LNCaP clone FGC (cell line): ENCODE results near the gene PIF1.

Source experiments
- DNase-seq: peaks from one replicate; pipeline ENCODE4 v3.0.0-alpha.2; 2011; ENCODE audit warnings: low read depth
- H3K4me3 ChIP-seq: 2 replicates; pipeline ENCODE4 v1.5.1; 2011; ENCODE audit warnings: mild to moderate bottlenecking, low read depth, low read length, control low read depth
- TF ChIP-seq, protein P1 (sequence below): IDR thresholded peaks from 2 replicates; pipeline ENCODE4 v1.5.1; 2012; ENCODE audit warnings: mild to moderate bottlenecking; ENCODE audit not compliant: control insufficient read depth, insufficient read depth; ENCODE audit errors: extremely low read depth

PIF1 gene

GRCh38 chr15:64781299-64781698 lies 44.1 kb downstream of the PIF1 start:
- TF ChIP-seq, protein P1, sequence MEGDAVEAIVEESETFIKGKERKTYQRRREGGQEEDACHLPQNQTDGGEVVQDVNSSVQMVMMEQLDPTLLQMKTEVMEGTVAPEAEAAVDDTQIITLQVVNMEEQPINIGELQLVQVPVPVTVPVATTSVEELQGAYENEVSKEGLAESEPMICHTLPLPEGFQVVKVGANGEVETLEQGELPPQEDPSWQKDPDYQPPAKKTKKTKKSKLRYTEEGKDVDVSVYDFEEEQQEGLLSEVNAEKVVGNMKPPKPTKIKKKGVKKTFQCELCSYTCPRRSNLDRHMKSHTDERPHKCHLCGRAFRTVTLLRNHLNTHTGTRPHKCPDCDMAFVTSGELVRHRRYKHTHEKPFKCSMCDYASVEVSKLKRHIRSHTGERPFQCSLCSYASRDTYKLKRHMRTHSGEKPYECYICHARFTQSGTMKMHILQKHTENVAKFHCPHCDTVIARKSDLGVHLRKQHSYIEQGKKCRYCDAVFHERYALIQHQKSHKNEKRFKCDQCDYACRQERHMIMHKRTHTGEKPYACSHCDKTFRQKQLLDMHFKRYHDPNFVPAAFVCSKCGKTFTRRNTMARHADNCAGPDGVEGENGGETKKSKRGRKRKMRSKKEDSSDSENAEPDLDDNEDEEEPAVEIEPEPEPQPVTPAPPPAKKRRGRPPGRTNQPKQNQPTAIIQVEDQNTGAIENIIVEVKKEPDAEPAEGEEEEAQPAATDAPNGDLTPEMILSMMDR: no peak
- peak; percentile 6 for DNase-seq
- H3K4me3 ChIP-seq: no peak overlapping the region

DNA sequence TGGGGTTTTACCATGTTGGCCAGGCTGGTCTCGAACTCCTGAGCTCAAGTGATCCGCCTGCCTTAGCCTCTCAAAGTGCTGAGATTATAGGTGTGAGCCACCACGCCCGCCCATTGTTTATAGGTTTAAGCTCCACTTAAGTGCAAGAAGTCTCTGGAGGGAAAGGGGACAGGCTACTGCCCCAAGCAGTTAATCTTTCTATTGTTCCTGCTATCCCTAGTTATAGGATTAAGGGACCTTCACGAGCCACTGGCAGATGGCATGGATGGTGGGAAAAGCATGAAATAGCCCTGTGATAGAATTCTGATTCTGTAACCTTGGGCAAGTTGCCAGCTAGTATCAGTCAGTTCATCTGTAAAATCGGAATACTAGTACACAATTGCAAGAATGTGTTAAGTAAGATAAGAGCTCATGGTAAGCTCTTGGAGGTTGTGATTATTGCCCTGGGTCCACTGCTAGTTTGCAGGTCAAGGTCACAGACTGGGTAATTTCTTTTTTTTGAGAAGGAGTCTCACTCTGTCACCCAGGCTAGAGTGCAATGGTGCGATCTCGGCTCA lies 44.8 kb downstream of the PIF1 start:
- no peak overlapping the region for H3K4me3 ChIP-seq
- TF ChIP-seq, protein P1: no peak
- no peak for DNase-seq

DNA sequence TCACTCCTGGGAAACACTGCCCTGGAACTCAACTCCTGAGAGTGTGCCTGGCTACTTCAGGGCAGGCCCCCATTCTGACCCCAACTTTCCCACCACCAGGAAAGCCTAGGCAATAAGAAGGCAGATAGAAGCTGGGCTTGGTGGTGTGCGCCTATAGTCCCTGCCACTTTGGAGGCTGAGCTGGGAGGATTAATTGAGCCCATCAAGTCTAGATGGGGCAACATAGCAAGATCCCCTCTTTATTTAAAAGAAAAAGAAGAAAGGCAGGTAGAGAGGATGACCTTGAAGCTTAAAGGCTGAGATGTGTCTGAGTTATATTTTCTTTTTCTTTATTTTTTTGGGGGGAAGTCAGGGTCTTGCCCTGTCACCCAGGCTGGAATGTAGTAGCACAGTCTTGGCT lies 45.8 kb downstream of the PIF1 start:
- no peak for DNase-seq
- no peak overlapping the region for H3K4me3 ChIP-seq
- TF ChIP-seq, protein P1: no peak

GRCh38 chr15:64779024-64779423 lies 46.4 kb downstream of the PIF1 start:
- no peak overlapping the region for H3K4me3 ChIP-seq
- TF ChIP-seq, protein P1: no peak
- DNase-seq: no peak

- no peak overlapping the region for H3K4me3 ChIP-seq
- no peak for DNase-seq
- TF ChIP-seq, protein P1: no peak
Measured at GRCh38 chr15:64776402-64776786, 49.1 kb downstream of the PIF1 start.

DNA sequence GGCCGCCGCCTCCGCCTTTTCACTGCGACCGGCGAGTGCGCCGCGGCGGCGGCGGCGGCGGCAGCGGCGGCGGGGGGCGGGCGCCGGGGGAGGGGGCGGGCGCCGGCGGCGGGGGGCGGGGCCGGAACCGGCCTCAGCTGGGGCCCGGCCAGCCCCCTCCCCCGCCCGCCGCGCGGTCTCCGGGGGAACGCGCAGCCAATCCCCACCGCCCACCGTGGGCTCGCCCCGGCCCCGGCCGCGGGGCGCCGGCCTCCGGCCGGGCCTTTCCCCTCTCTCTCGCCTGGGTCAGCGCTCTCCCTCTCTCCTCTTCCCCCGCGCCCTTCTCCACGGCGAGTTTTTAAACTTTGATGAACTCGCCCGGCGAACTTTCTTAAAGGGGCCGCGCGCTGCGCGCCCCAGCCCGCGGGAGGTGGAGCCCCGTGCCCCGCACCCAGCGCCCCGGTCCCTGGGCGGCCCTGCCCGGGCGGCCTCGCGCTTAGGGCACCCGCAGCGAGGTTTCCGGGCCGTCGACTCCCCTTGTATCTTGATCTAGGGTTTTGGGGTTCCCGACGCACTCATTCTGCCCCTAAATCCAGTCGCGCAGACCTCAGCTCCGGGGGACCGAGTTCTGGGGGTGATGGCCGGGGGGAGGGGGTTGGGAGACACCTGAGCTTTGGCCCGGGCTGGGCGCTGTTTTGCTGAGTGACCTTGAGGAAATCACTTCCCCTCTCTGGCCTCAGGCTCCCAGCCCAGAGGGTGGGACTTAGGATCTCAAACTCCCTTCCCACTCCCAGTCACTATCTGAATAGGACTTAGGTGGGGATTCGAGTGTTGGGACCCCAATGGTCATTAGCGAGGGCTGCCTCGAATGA lies 49.7 kb downstream of the PIF1 start, which contains the start of gene RBPMS2:
Gene RBPMS2 (minus strand): TSS at position 39 of the 851 bp plus-strand sequence. CDS start 270 bp downstream, outside the sequence.
- H3K4me3 ChIP-seq: peak within 1 kb of the TSS; percentile 13; the same call in 1 of the 2 replicates
- TF ChIP-seq, protein P1: no peak
- no peak for DNase-seq
